Measurements from ENCODE around the gene DGKA.
A peak's percentile ranks its signal among the peaks of the same experiment; 100 is the strongest.
"Not testable (repeated sequence)": the region's sequence is repeated elsewhere in the genome, so short reads cannot be mapped to it uniquely, and the experiment has no call there.

The DGKA gene

DNA sequence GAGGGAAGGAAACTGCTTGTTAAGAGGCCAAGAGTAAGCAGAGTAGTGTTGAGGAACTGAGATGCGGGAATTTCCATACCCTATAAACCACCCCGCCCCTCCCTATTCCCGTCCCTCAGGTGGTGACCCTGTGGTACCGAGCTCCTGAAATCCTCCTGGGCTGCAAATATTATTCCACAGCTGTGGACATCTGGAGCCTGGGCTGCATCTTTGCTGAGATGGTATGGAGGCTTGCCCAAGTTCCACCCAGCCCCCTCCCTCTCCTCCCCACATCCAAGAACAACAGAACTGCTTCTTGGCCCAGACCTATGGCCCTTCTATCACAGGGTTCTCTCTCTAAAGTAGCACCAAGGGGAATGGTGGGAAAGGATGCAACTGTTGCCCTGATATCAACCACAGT lies 38.4 kb downstream of the DGKA start:
- no peak for DNase-seq

DNA sequence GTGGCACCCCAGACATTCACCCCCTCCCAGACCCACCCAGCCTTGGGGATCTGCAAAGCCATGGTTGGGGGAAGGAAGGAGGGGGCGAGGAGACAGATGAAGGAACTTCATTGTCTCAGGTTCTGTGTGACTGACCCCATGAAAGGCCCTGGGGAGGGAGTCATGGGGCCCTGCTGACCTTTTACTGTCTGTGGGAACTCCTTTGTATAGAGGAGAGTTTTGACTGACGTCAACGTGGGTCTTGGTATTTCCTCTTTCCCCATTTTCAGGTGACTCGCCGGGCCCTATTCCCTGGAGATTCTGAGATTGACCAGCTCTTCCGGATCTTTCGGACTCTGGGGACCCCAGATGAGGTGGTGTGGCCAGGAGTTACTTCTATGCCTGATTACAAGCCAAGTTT lies 39.8 kb downstream of the DGKA start:
- no peak for DNase-seq

GRCh38 chr12:55972042-55972441 lies 41.1 kb downstream of the DGKA start:
- no peak for DNase-seq

DNA sequence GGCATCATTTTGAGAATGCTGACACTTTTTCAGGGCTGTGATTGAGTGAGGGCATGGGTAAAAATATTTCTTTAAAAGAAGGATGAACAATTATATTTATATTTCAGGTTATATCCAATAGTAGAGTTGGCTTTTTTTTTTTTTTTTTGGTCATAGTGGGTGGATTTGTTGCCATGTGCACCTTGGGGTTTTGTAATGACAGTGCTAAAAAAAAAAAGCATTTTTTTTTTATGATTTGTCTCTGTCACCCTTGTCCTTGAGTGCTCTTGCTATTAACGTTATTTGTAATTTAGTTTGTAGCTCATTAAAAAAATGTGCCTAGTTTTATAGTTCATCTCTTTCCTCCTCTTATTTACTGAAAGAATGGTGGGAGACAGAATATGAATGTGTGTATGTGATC lies 41.5 kb downstream of the DGKA start:
- no peak for DNase-seq

DNA sequence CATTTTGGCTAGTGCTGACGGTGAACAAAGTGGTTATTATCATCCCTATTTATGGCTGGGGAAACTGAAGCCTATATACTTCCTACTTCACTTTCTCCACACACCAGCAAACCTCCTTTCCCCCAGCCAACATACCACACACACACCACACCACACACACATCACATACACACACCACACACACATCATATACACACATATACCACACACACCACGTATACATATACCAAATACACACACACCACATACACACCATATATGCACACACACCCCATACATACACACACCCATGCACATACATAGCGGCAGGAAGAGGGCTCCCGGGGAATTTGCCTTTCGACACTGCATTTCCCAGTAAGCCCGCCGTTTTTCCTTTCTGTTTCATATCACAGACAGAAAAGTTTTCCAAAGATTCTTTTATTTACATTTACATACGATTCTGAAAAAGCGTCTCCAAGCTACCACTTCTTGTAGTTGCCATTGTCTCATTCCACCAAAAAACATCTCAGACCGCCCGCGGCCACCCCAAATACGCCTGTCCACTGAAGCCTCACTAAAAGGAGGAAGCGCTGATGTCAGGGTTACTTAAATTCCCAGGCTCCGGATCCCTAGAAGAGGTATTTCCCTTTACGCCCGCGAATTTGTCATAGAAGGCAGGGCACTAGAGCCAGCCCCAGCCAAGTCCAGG lies 42.1 kb downstream of the DGKA start:
- DNase-seq: peak in 1 of 2 experiments; percentile 31

DNA sequence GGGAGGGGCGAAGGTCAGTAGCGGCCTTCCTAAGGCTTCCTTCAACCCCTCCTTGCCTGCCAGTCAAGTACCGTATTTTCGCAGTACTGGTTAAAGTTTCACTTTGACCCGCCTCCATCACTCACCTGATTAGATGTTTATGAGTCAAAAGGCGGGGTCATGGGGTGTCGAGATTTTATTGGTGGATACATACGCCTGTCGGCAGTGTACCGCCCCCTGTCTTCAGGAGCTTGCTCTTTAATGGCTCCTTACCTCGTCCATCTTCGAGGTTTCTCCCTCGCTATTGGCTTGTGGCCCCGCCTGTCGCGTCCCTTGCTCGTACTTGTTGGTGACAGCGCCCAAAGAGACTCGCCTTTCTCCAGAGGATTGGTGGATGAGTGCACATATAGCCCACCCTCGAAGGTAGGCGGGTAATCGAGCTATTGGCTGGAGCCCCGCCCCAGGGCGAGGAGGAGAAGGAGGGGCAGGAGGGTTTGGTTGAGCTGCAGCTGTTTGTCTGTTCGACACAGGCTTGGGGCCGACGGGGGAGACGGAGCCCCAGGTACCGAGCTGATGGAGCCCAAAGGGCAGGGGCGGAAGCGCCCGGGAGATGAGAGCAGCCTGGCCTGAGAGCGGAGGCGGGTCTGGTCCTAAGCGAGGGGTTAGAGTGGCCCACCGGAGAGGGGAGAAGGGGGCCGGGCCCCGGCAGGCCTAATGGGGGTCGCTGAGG lies 42.8 kb downstream of the DGKA start, which contains the start of gene RAB5B:
Gene RAB5B (plus strand): TSS at position 480 of the 709 bp plus-strand sequence. CDS start 12,883 bp downstream, outside the sequence.
- DNase-seq: peak; percentile 100

GRCh38 chr12:55974308-55974730 lies 43.4 kb downstream of the DGKA start:
- peak; percentile 43 to 63 for DNase-seq

DNA sequence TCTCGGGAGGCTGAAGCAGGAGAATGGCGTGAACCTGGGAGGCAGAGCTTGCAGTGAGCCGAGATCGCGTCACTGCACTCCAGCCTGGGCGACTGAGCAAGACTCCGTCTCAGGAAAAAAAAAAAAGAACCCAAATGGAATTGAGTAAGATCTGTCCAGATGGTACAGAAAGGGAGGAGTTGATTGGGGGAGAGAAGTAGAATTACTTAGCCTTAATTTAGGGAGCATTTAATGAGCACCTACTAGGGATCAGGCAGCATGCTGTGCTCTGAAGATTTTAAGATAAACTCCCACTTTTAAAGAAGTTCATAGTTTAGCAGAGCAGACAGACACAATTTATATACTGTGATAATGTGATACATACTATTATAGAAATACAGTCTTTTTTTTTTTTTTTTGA lies 47.4 kb downstream of the DGKA start:
- no peak for DNase-seq

GRCh38 chr12:55979069-55979468 lies 48.1 kb downstream of the DGKA start:
- DNase-seq: no peak

- not testable (repeated sequence) for DNase-seq
Measured at GRCh38 chr12:55981882-55982281, 50.9 kb downstream of the DGKA start.

DNA sequence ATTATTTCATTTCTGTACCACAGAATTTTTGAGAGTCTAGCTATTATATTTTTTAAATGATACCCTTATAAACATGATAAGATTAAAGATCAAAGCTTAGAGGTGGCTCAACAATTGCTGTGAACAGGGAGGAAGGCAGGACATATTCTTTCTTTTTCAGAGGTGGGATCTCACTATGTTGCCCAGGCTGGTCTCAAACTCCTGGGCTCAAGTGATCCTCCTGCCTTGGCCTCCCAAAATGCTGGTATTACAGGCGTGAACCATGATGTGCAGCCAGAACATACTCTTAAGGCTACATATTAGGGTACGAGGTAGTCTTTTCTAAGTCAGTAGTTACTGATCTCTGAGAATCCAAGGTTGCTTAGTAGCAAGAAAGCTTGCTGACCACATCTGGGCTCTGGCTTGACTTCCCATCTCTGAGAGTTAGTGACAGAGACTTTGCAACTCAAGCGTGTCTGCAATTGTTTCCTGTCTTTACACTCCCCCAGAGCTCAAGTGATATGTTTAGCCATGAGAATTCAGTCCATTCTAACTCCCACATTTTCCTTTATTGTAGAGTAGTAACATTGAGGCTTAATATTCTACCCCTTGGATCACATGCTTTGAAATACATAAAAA lies 51.5 kb downstream of the DGKA start:
- DNase-seq: no peak

- DNase-seq: no peak
Measured at GRCh38 chr12:55983232-55983842, 52.4 kb downstream of the DGKA start.

DNA sequence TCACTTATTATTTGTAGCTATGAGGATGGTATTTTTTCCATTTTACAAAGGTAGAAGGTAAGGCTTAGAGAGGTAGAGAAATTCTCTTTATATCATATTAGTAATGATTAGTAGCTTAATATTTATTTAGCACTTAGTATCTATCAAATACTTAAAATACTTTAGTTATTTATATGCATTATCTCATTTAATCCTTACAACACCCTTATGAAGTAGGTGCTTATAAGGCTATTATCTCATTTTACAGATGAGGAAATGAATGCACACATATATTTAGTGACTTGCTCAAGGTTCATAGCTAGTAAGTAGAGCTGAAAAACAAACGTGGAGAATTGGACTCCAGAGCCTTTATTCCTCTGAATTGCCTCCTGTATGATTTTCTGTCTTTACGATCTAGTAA lies 53.9 kb downstream of the DGKA start:
- DNase-seq: no peak

DNA sequence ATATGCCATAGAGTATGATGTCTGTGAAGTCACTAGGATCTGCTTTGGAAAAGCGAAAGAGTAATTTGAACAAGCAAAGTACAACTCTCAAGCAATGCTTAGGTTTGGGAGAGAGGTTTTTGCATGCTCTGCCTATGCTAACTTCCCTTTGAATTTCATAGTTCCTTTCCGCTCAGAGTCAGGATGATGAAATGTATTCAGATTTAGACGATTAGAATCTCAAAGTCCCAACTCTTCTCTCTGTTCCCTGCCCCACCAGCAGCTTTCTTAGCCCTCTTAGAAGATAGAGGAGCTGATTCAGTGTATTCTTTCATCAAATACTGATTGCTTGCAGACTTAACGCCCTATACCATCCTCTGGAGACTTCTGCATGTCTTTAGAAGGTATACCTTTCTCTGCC lies 54.4 kb downstream of the DGKA start:
- no peak for DNase-seq

- DNase-seq: not testable (repeated sequence)
Measured at GRCh38 chr12:55985976-55986375, 55.0 kb downstream of the DGKA start.

- no peak for DNase-seq
Measured at GRCh38 chr12:55991110-55991509, 60.1 kb downstream of the DGKA start.

GRCh38 chr12:55993230-55993853 lies 62.4 kb downstream of the DGKA start:
- DNase-seq: no peak

DNA sequence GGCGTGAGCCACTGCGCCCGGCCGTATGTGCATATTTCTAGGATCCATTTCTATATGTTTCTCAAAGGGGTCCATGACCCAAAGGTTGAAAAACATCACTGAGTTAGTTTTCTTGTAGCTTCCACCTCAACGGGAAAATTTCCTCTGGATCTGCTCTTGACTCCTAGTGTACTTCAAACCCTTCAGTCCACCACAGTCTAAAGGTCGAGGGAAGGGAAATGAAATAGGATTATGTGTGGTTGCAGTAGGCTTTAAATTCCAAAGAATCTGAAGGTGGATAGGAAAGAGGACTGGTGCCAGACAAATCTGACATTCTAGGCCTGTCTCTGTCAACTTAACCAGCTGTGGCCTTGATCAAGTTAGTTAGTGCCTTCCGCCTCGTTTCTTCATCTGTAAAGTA lies 64.4 kb downstream of the DGKA start:
- DNase-seq: no peak

DNA sequence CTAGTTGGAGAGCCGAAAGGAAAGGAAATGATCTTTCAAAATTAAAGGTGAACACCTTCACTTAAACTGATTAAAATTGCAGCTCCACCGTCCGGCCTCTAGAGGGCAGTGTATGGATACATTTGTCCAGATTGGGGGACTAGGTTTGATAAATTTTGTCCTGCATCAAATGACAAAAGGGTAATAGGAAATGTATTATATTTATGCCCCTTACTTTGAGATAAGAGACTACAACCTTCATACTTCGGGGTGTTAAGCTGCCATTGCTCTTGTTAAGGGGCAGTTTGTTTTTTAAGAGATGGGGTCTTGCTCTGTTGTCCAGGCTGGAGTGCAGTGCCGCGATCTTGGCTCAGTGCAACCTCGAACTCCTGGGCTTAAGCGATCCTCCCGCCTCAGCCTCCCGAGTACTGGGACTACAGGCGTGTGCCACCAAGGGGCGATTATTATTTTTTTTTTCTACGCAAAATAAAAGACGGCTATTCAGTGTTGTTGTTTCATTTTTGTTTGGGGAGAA lies 65.3 kb downstream of the DGKA start:
- DNase-seq: peak; percentile 22 to 71

- peak; percentile 79 to 94 for DNase-seq
Measured at GRCh38 chr12:55996715-55997534, 66.0 kb downstream of the DGKA start, which contains the start of gene SUOX. SUOX (plus strand) TSS chr12:55997276; CDS start chr12:56002222, 4,946 bp downstream.

DNA sequence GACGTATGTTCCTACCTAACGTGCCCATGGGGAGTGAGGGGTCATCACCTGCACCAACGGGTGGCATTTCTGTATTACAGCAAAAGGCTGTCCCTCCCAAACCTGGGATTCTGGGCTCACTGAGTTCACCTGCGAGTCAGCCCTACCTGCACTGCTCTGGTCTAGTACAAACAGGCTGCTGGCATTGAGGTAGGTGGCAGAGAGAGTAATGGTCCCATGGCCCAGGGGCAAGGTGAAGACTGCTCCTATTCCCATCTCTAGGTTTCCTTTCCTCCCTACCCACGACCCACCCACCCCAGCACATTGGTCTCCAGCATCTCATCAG lies 66.5 kb downstream of the DGKA start:
- DNase-seq: peak in 1 of 2 experiments; percentile 54

DNA sequence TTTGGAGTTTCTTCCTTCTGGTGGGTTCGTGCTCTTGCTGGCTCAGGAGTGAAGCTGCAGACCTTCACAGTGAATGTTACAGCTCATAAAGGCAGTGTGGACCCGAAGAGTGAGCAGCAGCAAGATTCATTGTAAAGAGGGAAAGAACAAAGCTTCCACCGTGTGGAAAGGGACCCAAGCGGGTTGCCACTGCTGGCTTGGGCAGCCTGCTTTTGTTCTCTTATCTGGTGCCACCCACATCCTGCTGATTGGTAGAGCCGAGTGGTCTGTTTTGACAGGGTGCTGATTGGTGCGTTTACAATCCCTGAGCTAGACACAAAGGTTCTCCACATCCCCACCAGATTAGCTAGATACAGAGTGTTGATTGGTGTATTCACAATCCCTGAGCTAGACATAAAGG lies 68.6 kb downstream of the DGKA start:
- DNase-seq: not testable (repeated sequence)
